ENCODE results near the gene TRDN. TPM values are rescaled to one million over a fixed set of nuclear protein-coding genes. Genes with fewer than 3 reads are reported as not detected.
"Not testable (repeated sequence)": the region's sequence is repeated elsewhere in the genome, so short reads cannot be mapped to it uniquely, and the experiment has no call there.

Gene TRDN
- total RNA-seq, 1 donor from 2014 or later: not detected

DNA sequence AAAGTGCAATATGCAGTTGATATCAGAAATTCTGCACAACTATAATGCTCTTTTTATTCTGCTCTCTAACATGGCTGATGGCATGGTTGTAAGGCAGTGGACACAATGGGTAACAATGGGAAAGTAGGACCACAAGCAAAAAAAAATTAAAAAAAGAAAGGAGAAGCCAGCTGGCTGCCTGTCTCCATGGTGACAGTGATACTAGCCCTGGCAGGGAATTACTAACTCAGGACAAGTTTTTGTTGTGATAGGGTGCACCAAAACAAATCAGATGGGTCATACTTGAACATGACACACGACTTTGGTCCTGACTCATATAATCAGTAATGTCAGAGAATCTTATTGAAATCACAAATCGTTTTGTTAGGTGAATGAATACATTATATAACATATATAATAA lies 169.4 kb downstream of the TRDN start:
- Histone ChIP-seq H3K27me3 (ENCODE audit: control insufficient read depth, insufficient read depth, low read length) (no peaks in the 10 kb centered on the region), H3K4me3 (ENCODE audit: low read depth, low read length) (no peak overlapping the region), H3K36me3 (ENCODE audit: control insufficient read depth, insufficient read depth, low read length) (no peaks in the 10 kb centered on the region)
- DNase-seq (ENCODE audit: low read depth): no peak
- no peak for TF ChIP-seq CTCF (IDR thresholded peaks at IDR 0.05; ENCODE audit: insufficient read depth, low read length, poor library complexity, severe bottlenecking)

- no peaks in the 10 kb centered on the region for H3K36me3 ChIP-seq (ENCODE audit: control insufficient read depth, insufficient read depth, low read length)
- no peak overlapping the region for H3K4me3 ChIP-seq (ENCODE audit: low read depth, low read length)
- no peak for DNase-seq (ENCODE audit: low read depth)
- no peak for TF ChIP-seq CTCF (IDR thresholded peaks at IDR 0.05; ENCODE audit: insufficient read depth, low read length, poor library complexity, severe bottlenecking)
- no peaks in the 10 kb centered on the region for H3K27me3 ChIP-seq (ENCODE audit: control insufficient read depth, insufficient read depth, low read length)
These were observed 174.6 kb downstream of the TRDN start for GRCh38 chr6:123462152-123462551.

- DNase-seq (ENCODE audit: low read depth): no peak
- TF ChIP-seq CTCF (IDR thresholded peaks at IDR 0.05; ENCODE audit: insufficient read depth, low read length, poor library complexity, severe bottlenecking): no peak
These were observed 178.5 kb downstream of the TRDN start for GRCh38 chr6:123458218-123458617.

GRCh38 chr6:123456836-123457235 lies 179.9 kb downstream of the TRDN start:
- DNase-seq (ENCODE audit: low read depth): no peak
- H3K4me3 ChIP-seq (ENCODE audit: low read depth, low read length): no peak overlapping the region
- no peaks in the 10 kb centered on the region for H3K36me3 ChIP-seq (ENCODE audit: control insufficient read depth, insufficient read depth, low read length)
- no peak for TF ChIP-seq CTCF (IDR thresholded peaks at IDR 0.05; ENCODE audit: insufficient read depth, low read length, poor library complexity, severe bottlenecking)
- H3K27me3 ChIP-seq (ENCODE audit: control insufficient read depth, insufficient read depth, low read length): no peaks in the 10 kb centered on the region

More at GRCh38 chr6:123458218-123458617, 178.5 kb downstream of the TRDN start:
- H3K36me3 ChIP-seq (ENCODE audit: control insufficient read depth, insufficient read depth, low read length): no peaks in the 10 kb centered on the region
- H3K27me3 ChIP-seq (ENCODE audit: control insufficient read depth, insufficient read depth, low read length): no peaks in the 10 kb centered on the region
- H3K4me3 ChIP-seq (ENCODE audit: low read depth, low read length): no peak overlapping the region

GRCh38 chr6:123454448-123454847 lies 182.3 kb downstream of the TRDN start:
- Histone ChIP-seq H3K27me3 (ENCODE audit: control insufficient read depth, insufficient read depth, low read length) (no peaks in the 10 kb centered on the region), H3K4me3 (ENCODE audit: low read depth, low read length) (no peak overlapping the region), H3K36me3 (ENCODE audit: control insufficient read depth, insufficient read depth, low read length) (no peaks in the 10 kb centered on the region)
- DNase-seq (ENCODE audit: low read depth): no peak
- no peak for TF ChIP-seq CTCF (IDR thresholded peaks at IDR 0.05; ENCODE audit: insufficient read depth, low read length, poor library complexity, severe bottlenecking)

GRCh38 chr6:123453071-123453470 lies 183.7 kb downstream of the TRDN start:
- not testable (repeated sequence) for DNase-seq (ENCODE audit: low read depth)

More at GRCh38 chr6:123453071-123453470, 183.7 kb downstream of the TRDN start:
- H3K4me3 ChIP-seq (ENCODE audit: low read depth, low read length); H3K36me3 ChIP-seq (ENCODE audit: control insufficient read depth, insufficient read depth, low read length); H3K27me3 ChIP-seq (ENCODE audit: control insufficient read depth, insufficient read depth, low read length): not testable (repeated sequence)
